Loucy (cell line): Measurements from ENCODE around the gene TMEM201.

ENCODE experiments used
- H2AFZ ChIP-seq: fragments of 200-600 bp; sonication (generic); 2 replicates; pipeline ENCODE4 v1.6.0; 2016; ENCODE audit warnings: antibody characterized with exemption, mild to moderate bottlenecking, low read length, moderate library complexity
- H3F3A ChIP-seq: fragments of 200-600 bp; 2 replicates; pipeline ENCODE4 v1.6.0; 2016; ENCODE audit warnings: antibody characterized with exemption, low read depth, mild to moderate bottlenecking
- H3K27me3 ChIP-seq: fragments of 200-600 bp; sonication (generic); 2 replicates; pipeline ENCODE4 v1.6.1; 2014; ENCODE audit warnings: low read length, mild to moderate bottlenecking; ENCODE audit not compliant: insufficient read depth, poor library complexity, severe bottlenecking
- H3K36me3 ChIP-seq: fragments of 200-600 bp; sonication (generic); 2 replicates; pipeline ENCODE4 v1.6.1; 2016; ENCODE audit warnings: low read length; ENCODE audit not compliant: insufficient read depth
- H3K4me1 ChIP-seq: fragments of 200-600 bp; sonication (generic); 2 replicates; pipeline ENCODE4 v1.5.1; 2014; ENCODE audit warnings: low read length, mild to moderate bottlenecking; ENCODE audit not compliant: insufficient read depth, poor library complexity, severe bottlenecking
- H3K4me2 ChIP-seq: fragments of 200-600 bp; sonication (generic); 2 replicates; pipeline ENCODE4 v1.6.0; 2014; ENCODE audit warnings: antibody characterized with exemption, low read length, low read depth, mild to moderate bottlenecking; ENCODE audit not compliant: poor library complexity, severe bottlenecking
- H3K4me3 ChIP-seq: fragments of 200-600 bp; sonication (generic); 2 replicates; pipeline ENCODE4 v1.5.1; 2014; ENCODE audit warnings: low read length, mild to moderate bottlenecking, mixed read lengths; ENCODE audit not compliant: poor library complexity, severe bottlenecking
- H3K79me2 ChIP-seq: fragments of 200-600 bp; sonication (generic); 2 replicates; pipeline ENCODE4 v1.6.1; 2014; ENCODE audit warnings: low read length; ENCODE audit not compliant: insufficient read depth
- H3K9ac ChIP-seq: fragments of 200-600 bp; sonication (generic); 2 replicates; pipeline ENCODE4 v1.6.0; 2014; ENCODE audit warnings: mild to moderate bottlenecking, low read depth, low read length, moderate library complexity; ENCODE audit not compliant: poor library complexity, severe bottlenecking
- H3K9me2 ChIP-seq: fragments of 200-600 bp; sonication (generic); replicated peaks from 2 replicates; pipeline ENCODE4 v1.6.1; 2016; ENCODE audit warnings: low read depth, low read length, mixed read lengths
- H3K9me3 ChIP-seq: fragments of 200-600 bp; sonication (generic); 2 replicates; pipeline ENCODE4 v1.6.1; 2014; ENCODE audit warnings: mild to moderate bottlenecking, antibody characterized with exemption, low read length, low read depth; ENCODE audit not compliant: insufficient read depth
- H4K20me1 ChIP-seq: fragments of 200-600 bp; sonication (generic); 2 replicates; pipeline ENCODE4 v1.6.0; 2014; ENCODE audit warnings: antibody characterized with exemption, low read length, mild to moderate bottlenecking; ENCODE audit not compliant: insufficient read depth, poor library complexity, severe bottlenecking
- EZH2phosphoT487 ChIP-seq: fragments of 200-600 bp; IDR thresholded peaks from 2 replicates; pipeline ENCODE4 v1.6.1; 2018; ENCODE audit warnings: antibody characterized with exemption, mild to moderate bottlenecking, moderate library complexity, borderline replicate concordance
- TF ChIP-seq, protein P1 (sequence below): fragments of 200-600 bp; sonication (generic); conservative IDR thresholded peaks from 2 replicates; pipeline ENCODE4 v1.5.1; 2014; ENCODE audit warnings: mild to moderate bottlenecking, antibody characterized with exemption, low read length

TMEM201 gene

DNA sequence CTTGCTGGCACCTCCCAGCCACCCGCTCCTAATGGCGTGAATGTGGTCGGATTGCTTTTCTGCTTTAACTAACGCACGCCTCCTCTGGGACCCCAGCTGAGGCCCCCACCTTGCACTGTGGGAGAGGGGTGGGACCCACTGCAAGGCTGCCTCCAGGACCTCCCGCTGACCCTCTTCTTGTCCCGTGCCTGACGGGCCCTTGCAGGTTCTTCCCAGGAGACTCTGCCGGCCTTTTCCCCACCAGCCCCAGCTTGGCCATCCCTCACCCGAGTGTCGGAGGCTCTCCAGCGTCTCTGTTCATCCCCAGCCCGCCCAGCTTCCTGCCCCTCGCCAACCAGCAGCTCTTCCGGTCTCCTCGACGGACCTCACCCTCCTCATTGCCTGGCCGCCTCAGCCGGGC is 18.6 kb downstream of the TMEM201 start:
- Histone ChIP-seq H4K20me1 (no peaks in the 10 kb centered on the region), H2AFZ (no peak overlapping the region), H3K79me2 (no peaks in the 10 kb centered on the region), H3K4me1 (no peaks in the 10 kb centered on the region), H3K9me2 (no peaks in the 10 kb centered on the region), H3K4me2 (no peak overlapping the region), H3K9ac (no peak overlapping the region), H3F3A (no peaks in the 10 kb centered on the region), H3K27me3 (no peaks in the 10 kb centered on the region), H3K36me3 (peaks cover 71% of the 10 kb centered on the region; the same call in 1 of the 2 replicates), H3K4me3 (no peak overlapping the region), H3K9me3 (no peaks in the 10 kb centered on the region)
- TF ChIP-seq, protein P1, sequence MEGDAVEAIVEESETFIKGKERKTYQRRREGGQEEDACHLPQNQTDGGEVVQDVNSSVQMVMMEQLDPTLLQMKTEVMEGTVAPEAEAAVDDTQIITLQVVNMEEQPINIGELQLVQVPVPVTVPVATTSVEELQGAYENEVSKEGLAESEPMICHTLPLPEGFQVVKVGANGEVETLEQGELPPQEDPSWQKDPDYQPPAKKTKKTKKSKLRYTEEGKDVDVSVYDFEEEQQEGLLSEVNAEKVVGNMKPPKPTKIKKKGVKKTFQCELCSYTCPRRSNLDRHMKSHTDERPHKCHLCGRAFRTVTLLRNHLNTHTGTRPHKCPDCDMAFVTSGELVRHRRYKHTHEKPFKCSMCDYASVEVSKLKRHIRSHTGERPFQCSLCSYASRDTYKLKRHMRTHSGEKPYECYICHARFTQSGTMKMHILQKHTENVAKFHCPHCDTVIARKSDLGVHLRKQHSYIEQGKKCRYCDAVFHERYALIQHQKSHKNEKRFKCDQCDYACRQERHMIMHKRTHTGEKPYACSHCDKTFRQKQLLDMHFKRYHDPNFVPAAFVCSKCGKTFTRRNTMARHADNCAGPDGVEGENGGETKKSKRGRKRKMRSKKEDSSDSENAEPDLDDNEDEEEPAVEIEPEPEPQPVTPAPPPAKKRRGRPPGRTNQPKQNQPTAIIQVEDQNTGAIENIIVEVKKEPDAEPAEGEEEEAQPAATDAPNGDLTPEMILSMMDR, result no peak
- no peak for TF ChIP-seq EZH2phosphoT487

DNA sequence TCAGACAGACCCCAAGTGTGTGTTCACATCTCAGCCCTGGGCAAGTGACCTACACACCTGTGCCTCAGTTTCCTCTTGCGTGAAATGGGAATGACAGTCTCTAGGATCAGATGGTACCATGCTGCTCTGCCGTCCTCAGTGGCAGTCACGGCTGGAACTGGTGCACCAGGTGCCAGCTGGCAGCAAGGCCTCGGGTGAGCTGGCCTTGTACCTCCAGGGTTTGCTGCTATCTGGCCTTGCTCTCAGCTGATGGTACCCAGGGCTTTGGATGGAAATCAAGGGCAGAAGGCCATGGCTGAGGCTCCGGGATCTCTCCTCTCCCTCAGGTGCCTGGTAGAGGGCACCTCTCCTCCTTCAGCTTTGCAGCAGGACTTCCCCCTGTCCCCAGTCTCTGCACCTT is 21.3 kb downstream of the TMEM201 start:
- no peaks in the 10 kb centered on the region for H3K9me3 ChIP-seq
- H3K4me1 ChIP-seq, result no peaks in the 10 kb centered on the region
- H2AFZ ChIP-seq, result no peak overlapping the region
- no peaks in the 10 kb centered on the region for H4K20me1 ChIP-seq
- H3F3A ChIP-seq, result no peaks in the 10 kb centered on the region
- no peak overlapping the region for H3K4me3 ChIP-seq
- no peaks in the 10 kb centered on the region for H3K27me3 ChIP-seq
- TF ChIP-seq, protein P1, result no peak
- TF ChIP-seq EZH2phosphoT487, result no peak
- no peak overlapping the region for H3K9ac ChIP-seq
- no peaks in the 10 kb centered on the region for H3K79me2 ChIP-seq
- H3K36me3 ChIP-seq, result peaks cover 58% of the 10 kb centered on the region; the same call in 1 of the 2 replicates
- H3K9me2 ChIP-seq, result no peaks in the 10 kb centered on the region
- no peak overlapping the region for H3K4me2 ChIP-seq

DNA sequence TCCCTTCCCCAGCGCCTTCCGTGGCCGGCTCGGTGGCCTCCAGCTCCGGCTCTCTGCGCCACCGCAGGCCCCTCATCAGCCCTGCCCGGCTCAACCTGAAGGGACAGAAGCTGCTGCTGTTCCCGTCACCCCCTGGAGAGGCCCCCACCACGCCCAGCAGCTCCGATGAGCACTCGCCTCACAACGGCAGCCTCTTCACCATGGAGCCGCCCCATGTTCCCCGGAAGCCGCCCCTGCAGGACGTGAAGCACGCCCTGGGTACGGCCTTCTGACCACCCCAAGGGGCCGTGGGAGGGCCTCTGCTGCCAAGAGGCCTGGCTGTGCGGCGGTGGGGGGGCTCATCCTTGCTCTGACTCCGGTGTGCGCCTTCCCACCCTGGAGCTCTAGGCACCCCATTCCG is 21.8 kb downstream of the TMEM201 start:
- Histone ChIP-seq H3K9me3 (no peaks in the 10 kb centered on the region), H3K4me2 (no peak overlapping the region), H3K36me3 (peaks cover 52% of the 10 kb centered on the region; the same call in 1 of the 2 replicates), H2AFZ (no peak overlapping the region), H3F3A (no peaks in the 10 kb centered on the region), H3K4me1 (no peaks in the 10 kb centered on the region), H3K9ac (no peak overlapping the region), H3K27me3 (no peaks in the 10 kb centered on the region), H3K4me3 (no peak overlapping the region), H3K9me2 (no peaks in the 10 kb centered on the region), H4K20me1 (no peaks in the 10 kb centered on the region), H3K79me2 (no peaks in the 10 kb centered on the region)
- no peak for TF ChIP-seq EZH2phosphoT487
- TF ChIP-seq, protein P1, result no peak
